Heart right ventricle (tissue), 16 donors: ENCODE data around the gene R3HDM2. TPM values are rescaled to one million over a fixed set of nuclear protein-coding genes. Genes with fewer than 3 reads are reported as not detected.

Experiments used
- ATAC-seq, 8 donors: fragments of 200-7000 bp; cut with Tn5 transposase; one replicate each; pipeline ENCODE4 v1.9.1; 2020; ENCODE audit warnings: mild to moderate bottlenecking in 8 of 8, moderate library complexity in 8 of 8, moderate number of reproducible peaks in 1 of 8
- DNase-seq, 2 donors: peaks; one replicate each; pipeline ENCODE4 v3.0.0-alpha.2; 2020
- H3K27ac ChIP-seq, 10 donors: fragments of 200-600 bp; sonication (generic) in 2 of 10; one replicate each; pipeline versions ENCODE4 v1.5.0 to v1.8.0; 2020 to 2022; ENCODE audit warnings: mild to moderate bottlenecking in 3 of 10
- H3K27me3 ChIP-seq, 7 donors: fragments of 200-600 bp; one replicate each; pipeline ENCODE4 v1.8.0; 2021 to 2022; ENCODE audit warnings: mild to moderate bottlenecking in 2 of 7
- H3K36me3 ChIP-seq, 9 donors: fragments of 200-600 bp; sonication (generic) in 1 of 9; one replicate each; pipeline versions ENCODE4 v1.5.0 to v1.8.0; 2020 to 2022; ENCODE audit warnings: mild to moderate bottlenecking in 2 of 9
- H3K4me1 ChIP-seq, 9 donors: fragments of 200-600 bp; sonication (generic) in 1 of 9; one replicate each; pipeline versions ENCODE4 v1.5.0 to v1.8.0; 2020 to 2022; ENCODE audit warnings: mild to moderate bottlenecking in 4 of 9
- H3K4me3 ChIP-seq, 10 donors: fragments of 200-600 bp; sonication (generic) in 2 of 10; one replicate each; pipeline versions ENCODE4 v1.5.0 to v1.8.0; 2020 to 2022; ENCODE audit warnings: mild to moderate bottlenecking in 7 of 10, moderate library complexity in 2 of 10
- H3K9me3 ChIP-seq, 11 donors: fragments of 200-600 bp in 10 of 11; sonication (generic) in 2 of 11; one replicate each; pipeline versions ENCODE4 v1.5.0 to v1.8.0; 2013 to 2022; ENCODE audit warnings: mild to moderate bottlenecking in 2 of 11, control low read depth in 1 of 11, moderate library complexity in 1 of 11
- WGBS, 2 donors: extraction: QIAGEN DNeasy Blood & Tissue Kit; methylation state at CpG; one replicate each; pipeline ENCODE4 v1.1.7; 2013; ENCODE audit warnings: inconsistent platforms in 1 of 2; 5-methylcytosine and 5-hydroxymethylcytosine counted together
- intact Hi-C, 10 donors: fragments of 100-400 bp; cut with DNase I; formaldehyde crosslinking; loops; one replicate each; pipeline versions ENCODE4 v1.11.1 to v1.14.2; 2022
- polyA plus RNA-seq, 2 donors: library from polyadenylated mRNA; stranded (reverse); fragments of 200-250 nt; gene quantifications; one replicate each; pipeline ENCODE4 v1.2.3, GENCODE V29; 2013
- total RNA-seq, 10 donors: library from RNA; stranded (reverse); fragmentation: NEBNext Ultra II Directional in 3 of 10; extraction: Animal tissue kit (Norgen Biotek cat#: 25700) in 3 of 10; gene quantifications; one replicate each; pipeline versions ENCODE4 v1.2.1 to v1.2.4, GENCODE V29; 2021 to 2023
- TF ChIP-seq, protein P1 (sequence below), 9 donors: fragments of 200-600 bp; sonication (generic) in 2 of 9; IDR thresholded peaks; one replicate each; pipeline versions ENCODE4 v1.5.0 to v1.8.0; 2021 to 2022; ENCODE audit warnings: antibody characterized with exemption in 9 of 9, mild to moderate bottlenecking in 5 of 9, moderate library complexity in 1 of 9
- donor health status: Arrhythmogenic right ventricular cardiomyopathy.
- donor health status: ischemic (EF 13 %, LVEDD 7.1; RV severe dilation, severe dysfunction).
- donor health status: healthy with polysubstance abuse.
- donor health status: DM: no; HTN: yes; CAD: no.
- donor health status: DM: no; HTN: no; CAD: no.
- donor health status: ischemic (EF 25% LVEDD 6.9; RV normal size, moderate dysfunction).
- donor health status: ischemic (EF 25% LVEDD 5.7; RV mildly dilated, moderate dysfunction).
- donor health status: healthy.
- donor health status: DM: yes; HTN: yes; CAD: no.
- donor health status: Ischemic cardiomyopathy.
- donor health status: ischemic (EF 35%, LVEDD 5.7; RV mildly dilated, moderate dysfunction).
- donor health status: nonischemic (EF 11% LVEDD 7.7; RV severe dilation, severe dysfunction).
- donor health status: DM: yes; HTN: yes; CAD: no.
- donor health status: PGD.
- donor health status: ischemic (EF 29% LVEDD 5.4; RV normal size, mild dysfunction).
- donor health status: nonischemic (EF 23%, LVEDD 6.1; RV moderate dilation, normal function).

R3HDM2 gene
- total and polyA plus RNA-seq, 12 donors = 15.5 to 107 (median 73.9) TPM

GRCh38 chr12:57465747-57466505, 35.1 kb upstream of the R3HDM2 start:
- Histone ChIP-seq H3K4me1 (peaks cover 2 to 20% (median 12%) of the 10 kb centered on the region in 9 donors), H3K27ac (no peak overlapping the region), H3K27me3 (peaks cover 0 to 19% (median 13%) of the 10 kb centered on the region in 7 donors), H3K9me3 (no peaks in the 10 kb centered on the region), H3K36me3 (peaks cover 0 to 23% (median 0%) of the 10 kb centered on the region in 9 donors), H3K4me3 (no peak overlapping the region)
- intact Hi-C loops = loop anchor here in 2 of 10 donors (10.0 kb wide), 2 partner anchors 159 to 251 kb away; partner anchors contain the start of gene NXPH4 (in 1 of the 2)
- TF ChIP-seq, protein P1, sequence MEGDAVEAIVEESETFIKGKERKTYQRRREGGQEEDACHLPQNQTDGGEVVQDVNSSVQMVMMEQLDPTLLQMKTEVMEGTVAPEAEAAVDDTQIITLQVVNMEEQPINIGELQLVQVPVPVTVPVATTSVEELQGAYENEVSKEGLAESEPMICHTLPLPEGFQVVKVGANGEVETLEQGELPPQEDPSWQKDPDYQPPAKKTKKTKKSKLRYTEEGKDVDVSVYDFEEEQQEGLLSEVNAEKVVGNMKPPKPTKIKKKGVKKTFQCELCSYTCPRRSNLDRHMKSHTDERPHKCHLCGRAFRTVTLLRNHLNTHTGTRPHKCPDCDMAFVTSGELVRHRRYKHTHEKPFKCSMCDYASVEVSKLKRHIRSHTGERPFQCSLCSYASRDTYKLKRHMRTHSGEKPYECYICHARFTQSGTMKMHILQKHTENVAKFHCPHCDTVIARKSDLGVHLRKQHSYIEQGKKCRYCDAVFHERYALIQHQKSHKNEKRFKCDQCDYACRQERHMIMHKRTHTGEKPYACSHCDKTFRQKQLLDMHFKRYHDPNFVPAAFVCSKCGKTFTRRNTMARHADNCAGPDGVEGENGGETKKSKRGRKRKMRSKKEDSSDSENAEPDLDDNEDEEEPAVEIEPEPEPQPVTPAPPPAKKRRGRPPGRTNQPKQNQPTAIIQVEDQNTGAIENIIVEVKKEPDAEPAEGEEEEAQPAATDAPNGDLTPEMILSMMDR (IDR thresholded peaks at IDR 0.05) = no peak
- no peak for ATAC-seq
- WGBS, 2 donors = 73 to 75% methylated on average over 14 of the region's 14 CpGs
- DNase-seq = no peak

DNA sequence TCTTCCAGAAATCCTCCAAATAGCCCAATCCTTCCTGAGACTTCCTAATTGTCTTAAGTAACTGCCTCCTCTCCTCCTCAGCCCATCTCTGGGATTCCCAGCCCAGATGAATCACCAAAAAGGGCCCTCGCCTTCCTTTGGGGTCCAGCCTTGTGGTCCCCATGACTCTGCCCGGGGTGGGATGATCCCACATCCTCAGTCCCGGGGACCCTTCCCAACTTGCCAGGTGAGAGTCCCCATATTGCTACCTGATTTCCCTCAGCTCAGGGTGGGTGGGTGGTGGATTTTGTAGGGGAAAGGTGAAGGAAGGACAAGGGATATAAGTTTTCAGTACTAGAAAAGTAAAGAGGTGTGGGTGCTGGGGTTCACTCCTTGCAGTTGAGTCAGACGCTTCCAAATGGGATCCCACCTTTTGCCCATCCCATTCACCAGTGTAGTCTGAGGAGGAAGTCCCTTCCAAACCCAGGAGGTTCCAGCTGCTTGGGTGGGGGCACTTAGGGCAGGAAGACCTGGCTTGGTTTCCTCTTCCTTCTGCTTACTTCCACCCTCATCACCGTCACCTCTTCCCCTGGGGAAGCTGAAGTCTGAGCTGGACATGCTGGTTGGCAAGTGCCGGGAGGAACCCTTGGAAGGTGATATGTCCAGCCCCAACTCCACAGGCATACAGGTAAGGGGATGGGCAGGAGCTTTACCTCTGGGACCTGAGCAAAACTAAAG, 34.3 kb upstream of the R3HDM2 start:
- TF ChIP-seq, protein P1 (IDR thresholded peaks at IDR 0.05) = no peak
- WGBS, 2 donors = 83 to 85% methylated on average over 6 of the region's 6 CpGs
- H3K9me3 ChIP-seq = no peaks in the 10 kb centered on the region
- peaks cover 0 to 17% (median 0%) of the 10 kb centered on the region in 9 donors for H3K36me3 ChIP-seq
- H3K27ac ChIP-seq = no peak overlapping the region
- intact Hi-C loops = loop anchor here in 2 of 10 donors (10.0 kb wide), 2 partner anchors 160 to 250 kb away; partner anchors contain the start of gene NXPH4 (in 1 of the 2)
- peaks cover 5 to 28% (median 19%) of the 10 kb centered on the region in 9 donors for H3K4me1 ChIP-seq
- DNase-seq = no peak
- no peak overlapping the region for H3K4me3 ChIP-seq
- H3K27me3 ChIP-seq = peaks cover 0 to 20% (median 8%) of the 10 kb centered on the region in 7 donors
- no peak for ATAC-seq

DNA sequence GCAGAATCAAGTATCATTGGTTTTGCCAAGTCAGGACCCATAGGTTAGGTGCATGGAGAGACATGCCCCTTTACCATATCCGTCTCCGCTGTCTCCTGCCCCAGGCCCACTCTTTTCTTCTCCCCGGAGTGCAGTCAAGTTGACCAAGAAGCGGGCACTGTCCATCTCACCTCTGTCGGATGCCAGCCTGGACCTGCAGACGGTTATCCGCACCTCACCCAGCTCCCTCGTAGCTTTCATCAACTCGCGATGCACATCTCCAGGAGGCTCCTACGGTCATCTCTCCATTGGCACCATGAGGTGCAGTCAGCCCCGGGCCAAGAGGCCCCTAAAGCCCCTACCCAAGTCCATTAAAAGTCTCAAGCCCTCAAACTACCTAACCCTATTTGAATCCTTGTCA, 33.7 kb upstream of the R3HDM2 start:
- Histone ChIP-seq H3K27ac (no peak overlapping the region), H3K4me1 (peaks cover 5 to 33% (median 21%) of the 10 kb centered on the region in 9 donors), H3K4me3 (no peak overlapping the region), H3K9me3 (no peaks in the 10 kb centered on the region), H3K36me3 (peaks cover 0 to 11% (median 0%) of the 10 kb centered on the region in 9 donors), H3K27me3 (peaks cover 0 to 20% (median 4%) of the 10 kb centered on the region in 7 donors)
- ATAC-seq (no peak), DNase-seq (no peak)
- intact Hi-C loops = loop anchor here in 3 of 10 donors (5.0 to 10.0 kb wide), 3 partner anchors 158 to 250 kb away; partner anchors contain the start of gene NXPH4 (in 1 of the 3)
- WGBS, 2 donors = 92 to 95% methylated on average over 12 of the region's 12 CpGs
- TF ChIP-seq, protein P1 (IDR thresholded peaks at IDR 0.05) = no peak

- peak overlapping the region in 3 of 10 donors; percentile 38 to 78 (median 62) for H3K4me3 ChIP-seq
- H3K27me3 ChIP-seq = peaks cover 0 to 20% (median 0%) of the 10 kb centered on the region in 7 donors
- 26 to 33% methylated on average over 5 of the region's 5 CpGs for WGBS, 2 donors
- H3K27ac ChIP-seq = peak overlapping the region in 3 of 10 donors; percentile 52 to 75 (median 52)
- ATAC-seq = no peak
- no peaks in the 10 kb centered on the region for H3K9me3 ChIP-seq
- no peak for DNase-seq
- H3K4me1 ChIP-seq = peaks cover 5 to 41% (median 28%) of the 10 kb centered on the region in 9 donors
- no peaks in the 10 kb centered on the region for H3K36me3 ChIP-seq
- intact Hi-C loops = loop anchor here in 3 of 10 donors (5.0 to 10.0 kb wide), 3 partner anchors 159 to 248 kb away; partner anchors contain the start of gene NXPH4 (in 1 of the 3)
- TF ChIP-seq, protein P1 (IDR thresholded peaks at IDR 0.05) = peak in 3 of 9 donors; percentile 2 to 38 (median 31)
Observed at GRCh38 chr12:57462912-57463253, 32.0 kb upstream of the R3HDM2 start.
